GM18502 (cell line): ENCODE results near the gene GNAI2.
A peak's percentile ranks its signal among the peaks of the same experiment; 100 is the strongest.

Experiments
- ATAC-seq: cut with Tn5 transposase; IDR thresholded peaks from one replicate; pipeline ENCODE4 v1.9.1; 2021; ENCODE audit warnings: mild to moderate bottlenecking; ENCODE audit not compliant: unreplicated experiment, poor library complexity

GNAI2 gene

GRCh38 chr3:50235716-50236483, at the start of gene GNAI2:
TSS of gene GNAI2 (plus strand) at chr3:50236204. CDS start at chr3:50236336, 132 bp downstream.
- peak; percentile 90 for ATAC-seq

DNA sequence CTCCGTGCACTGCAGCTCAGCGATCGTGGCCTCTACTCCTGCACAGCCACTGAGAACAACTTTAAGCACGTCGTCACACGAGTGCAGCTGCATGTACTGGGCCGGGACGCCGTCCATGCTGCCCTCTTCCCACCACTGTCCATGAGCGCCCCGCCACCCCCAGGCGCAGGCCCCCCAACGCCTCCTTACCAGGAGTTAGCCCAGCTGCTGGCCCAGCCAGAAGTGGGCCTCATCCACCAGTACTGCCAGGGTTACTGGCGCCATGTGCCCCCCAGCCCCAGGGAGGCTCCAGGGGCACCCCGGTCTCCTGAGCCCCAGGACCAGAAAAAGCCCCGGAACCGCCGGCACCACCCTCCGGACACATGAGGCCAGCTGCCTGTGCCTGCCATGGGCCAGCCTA, 48.3 kb upstream of the GNAI2 start:
- no peak for ATAC-seq

DNA sequence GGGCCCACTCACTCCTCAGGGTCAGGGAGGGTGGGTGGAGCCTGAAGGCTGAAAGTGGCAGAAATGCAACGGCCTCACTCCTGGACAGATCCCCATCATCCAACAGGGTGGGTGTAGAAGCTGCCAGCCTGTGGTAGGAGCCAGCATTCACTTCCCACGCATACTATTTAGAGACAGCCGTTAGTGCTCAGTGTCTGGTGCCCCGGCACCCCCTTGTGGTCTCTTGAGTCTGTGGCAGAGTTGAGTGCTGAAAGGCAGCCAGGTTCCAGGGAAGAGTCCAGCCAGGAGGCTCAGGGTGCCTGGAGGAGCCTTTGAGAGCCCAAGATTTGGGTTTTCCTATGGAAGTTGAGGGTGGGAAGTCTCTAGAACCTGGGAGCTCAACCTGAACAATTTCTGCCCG, 46.7 kb upstream of the GNAI2 start:
- ATAC-seq: no peak

DNA sequence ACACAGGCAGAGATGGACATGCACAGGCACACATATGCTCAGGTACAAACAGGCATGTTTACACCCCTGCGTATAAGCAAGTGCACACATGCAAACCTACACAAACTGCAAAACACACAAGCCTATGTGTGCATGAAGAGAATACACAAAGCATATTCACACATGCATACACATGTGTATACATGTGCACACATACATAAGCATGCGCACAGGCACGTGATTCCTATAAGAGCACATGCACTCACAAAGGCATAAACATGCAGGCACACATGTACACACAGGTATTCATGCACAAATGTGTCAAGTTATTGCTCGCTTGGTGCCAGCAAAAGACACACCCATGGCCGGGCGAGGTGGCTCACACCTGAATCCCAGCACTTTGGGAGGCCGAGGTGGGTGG, 46.0 kb upstream of the GNAI2 start:
- ATAC-seq: no peak

DNA sequence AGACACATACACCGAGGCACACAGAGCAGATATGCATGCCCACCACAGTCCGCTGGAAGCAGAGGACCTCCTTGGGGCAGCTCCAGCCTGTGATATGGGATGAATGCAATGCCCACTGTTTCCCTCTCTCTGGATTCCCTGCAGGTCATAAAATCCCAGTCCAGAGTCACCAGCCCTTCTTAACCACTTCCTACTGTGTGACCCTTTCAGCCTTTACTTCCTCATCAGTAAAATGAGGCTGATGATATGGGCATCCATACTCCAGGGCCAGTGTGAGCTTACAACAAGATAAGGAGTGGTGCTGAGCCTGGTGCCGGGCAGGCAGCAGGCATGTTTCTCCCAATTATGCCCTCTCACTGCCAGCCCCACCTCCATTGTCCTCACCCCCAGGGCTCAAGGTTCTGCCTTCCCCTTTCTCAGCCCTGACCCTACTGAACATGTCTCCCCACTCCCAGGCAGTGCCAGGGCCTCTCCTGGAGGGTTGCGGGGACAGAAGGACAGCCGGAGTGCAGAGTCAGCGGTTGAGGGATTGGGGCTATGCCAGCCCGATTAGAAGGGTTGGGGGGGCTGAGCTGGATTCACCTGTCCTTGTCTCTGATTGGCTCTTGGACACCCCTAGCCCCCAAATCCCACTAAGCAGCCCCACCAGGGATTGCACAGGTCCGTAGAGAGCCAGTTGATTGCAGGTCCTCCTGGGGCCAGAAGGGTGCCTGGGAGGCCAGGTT, 44.9 kb upstream of the GNAI2 start, which contains the start of gene GNAT1:
Gene GNAT1 (plus strand): TSS at position 675 of the 725 bp plus-strand sequence. CDS start 116 bp downstream, outside the sequence.
- no peak for ATAC-seq

DNA sequence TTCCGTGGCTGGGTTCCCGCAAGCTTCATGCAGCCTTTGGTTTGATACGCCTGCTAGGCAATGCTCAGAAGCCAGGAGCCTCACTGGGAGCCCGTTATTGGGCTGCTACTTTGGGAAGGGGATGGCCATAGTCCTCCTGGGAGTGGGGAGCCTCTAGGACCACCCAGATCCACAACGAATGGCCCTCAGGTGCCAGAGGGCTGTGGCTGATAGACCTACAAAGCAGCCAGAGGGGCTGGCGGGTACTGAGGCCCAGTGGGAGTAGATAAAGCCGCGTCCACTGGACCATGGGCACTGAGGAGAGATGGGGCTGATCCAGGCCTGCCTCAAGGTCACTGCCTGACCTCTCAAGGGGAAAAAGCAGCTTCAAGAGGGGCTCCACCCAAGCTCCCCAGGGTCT, 43.9 kb upstream of the GNAI2 start:
- no peak for ATAC-seq

DNA sequence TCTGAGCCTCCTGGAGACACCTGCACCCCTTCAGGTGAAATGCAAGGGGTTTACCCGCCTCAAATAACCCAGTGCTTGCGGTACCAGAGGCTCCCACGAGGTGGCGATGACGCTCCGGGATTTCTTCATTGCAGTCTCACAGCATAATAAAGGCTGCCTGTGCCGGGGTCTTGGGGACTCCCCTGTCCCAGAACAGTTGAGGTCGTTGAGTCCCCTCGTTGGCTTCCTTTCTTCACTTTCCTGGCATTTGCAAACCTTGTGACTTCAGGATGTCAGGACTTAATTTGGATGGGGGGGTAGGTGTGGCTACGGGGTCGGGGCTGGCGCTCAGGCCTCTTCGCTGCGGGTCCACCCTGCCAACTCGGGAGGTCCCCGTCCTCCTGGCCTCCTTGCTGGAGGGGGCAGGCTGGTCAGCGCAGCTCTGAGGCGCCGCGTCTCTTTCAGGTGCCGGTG, 43.3 kb upstream of the GNAI2 start:
- no peak for ATAC-seq

DNA sequence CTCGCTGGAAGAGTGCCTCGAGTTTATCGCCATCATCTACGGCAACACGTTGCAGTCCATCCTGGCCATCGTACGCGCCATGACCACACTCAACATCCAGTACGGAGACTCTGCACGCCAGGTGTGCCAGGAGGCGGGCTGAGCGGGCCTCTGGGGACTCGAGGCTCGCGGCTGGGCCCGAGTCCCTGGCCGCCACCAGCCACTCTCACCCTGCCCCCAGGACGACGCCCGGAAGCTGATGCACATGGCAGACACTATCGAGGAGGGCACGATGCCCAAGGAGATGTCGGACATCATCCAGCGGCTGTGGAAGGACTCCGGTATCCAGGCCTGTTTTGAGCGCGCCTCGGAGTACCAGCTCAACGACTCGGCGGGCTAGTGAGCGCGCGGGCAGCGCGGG, 42.7 kb upstream of the GNAI2 start:
- no peak for ATAC-seq

DNA sequence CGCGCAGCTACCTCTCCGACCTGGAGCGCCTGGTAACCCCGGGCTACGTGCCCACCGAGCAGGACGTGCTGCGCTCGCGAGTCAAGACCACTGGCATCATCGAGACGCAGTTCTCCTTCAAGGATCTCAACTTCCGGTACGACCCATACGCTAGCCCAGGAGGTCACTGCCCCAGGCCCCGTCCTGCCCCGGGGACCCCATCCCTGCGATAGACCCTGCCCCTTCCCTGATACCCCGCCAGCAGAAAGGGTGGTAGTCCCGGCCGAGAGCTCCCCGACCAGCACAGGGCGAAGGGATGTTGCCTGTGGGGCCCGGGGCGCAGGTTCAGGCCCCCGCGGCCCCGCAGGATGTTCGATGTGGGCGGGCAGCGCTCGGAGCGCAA, 42.3 kb upstream of the GNAI2 start:
- no peak for ATAC-seq

DNA sequence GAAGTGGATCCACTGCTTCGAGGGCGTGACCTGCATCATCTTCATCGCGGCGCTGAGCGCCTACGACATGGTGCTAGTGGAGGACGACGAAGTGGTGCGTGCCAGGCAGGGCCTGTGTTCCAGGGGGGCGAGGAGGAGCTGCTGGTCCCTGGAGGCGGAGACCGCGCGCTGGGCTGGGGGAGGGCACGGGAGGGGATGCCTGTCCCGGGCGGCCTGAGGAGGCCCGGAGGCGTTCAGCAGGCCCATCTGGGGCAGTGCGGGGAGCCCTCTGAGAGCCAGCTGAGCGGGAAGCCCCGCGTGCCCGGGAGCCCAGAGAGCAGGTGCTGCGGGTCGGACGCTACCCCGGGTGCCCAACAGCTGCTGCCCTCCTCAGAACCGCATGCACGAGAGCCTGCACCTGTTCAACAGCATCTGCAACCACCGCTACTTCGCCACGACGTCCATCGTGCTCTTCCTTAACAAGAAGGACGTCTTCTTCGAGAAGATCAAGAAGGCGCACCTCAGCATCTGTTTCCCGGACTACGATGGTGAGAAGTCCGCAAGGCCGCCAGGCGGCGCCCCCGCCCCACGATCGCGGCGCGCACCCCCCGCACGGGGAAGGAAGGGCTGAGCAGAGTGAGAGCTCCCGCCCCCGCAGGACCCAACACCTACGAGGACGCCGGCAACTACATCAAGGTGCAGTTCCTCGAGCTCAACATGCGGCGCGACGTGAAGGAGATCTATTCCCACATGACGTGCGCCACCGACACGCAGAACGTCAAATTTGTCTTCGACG, 41.7 kb upstream of the GNAI2 start:
- ATAC-seq: no peak

DNA sequence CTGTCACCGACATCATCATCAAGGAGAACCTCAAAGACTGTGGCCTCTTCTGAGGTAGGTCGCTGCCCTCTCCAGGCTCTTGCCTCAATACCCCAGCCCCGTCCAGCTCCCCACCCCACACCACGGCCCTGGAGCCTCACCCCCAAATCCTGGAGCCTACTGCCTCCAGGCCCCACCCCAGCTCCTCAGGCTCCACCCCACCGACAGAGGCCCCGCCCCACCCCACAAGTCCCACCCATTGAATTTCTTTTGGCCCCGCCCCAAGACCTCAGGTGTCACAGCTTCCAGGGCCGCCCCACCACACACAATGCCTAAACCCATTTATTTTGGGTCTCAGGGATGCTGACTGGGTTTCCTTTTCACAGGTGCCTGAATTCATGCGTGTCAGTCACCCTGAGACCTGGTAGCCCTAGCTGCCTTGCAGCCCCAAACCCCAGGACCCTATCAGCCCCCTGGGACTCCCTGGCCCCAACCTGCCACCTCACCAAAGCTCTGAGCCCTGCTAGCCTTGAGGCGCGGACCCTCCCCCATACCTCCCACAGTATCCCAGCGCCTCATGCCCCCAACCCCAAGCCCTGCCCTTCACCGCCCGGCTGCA, 41.0 kb upstream of the GNAI2 start:
- no peak for ATAC-seq

DNA sequence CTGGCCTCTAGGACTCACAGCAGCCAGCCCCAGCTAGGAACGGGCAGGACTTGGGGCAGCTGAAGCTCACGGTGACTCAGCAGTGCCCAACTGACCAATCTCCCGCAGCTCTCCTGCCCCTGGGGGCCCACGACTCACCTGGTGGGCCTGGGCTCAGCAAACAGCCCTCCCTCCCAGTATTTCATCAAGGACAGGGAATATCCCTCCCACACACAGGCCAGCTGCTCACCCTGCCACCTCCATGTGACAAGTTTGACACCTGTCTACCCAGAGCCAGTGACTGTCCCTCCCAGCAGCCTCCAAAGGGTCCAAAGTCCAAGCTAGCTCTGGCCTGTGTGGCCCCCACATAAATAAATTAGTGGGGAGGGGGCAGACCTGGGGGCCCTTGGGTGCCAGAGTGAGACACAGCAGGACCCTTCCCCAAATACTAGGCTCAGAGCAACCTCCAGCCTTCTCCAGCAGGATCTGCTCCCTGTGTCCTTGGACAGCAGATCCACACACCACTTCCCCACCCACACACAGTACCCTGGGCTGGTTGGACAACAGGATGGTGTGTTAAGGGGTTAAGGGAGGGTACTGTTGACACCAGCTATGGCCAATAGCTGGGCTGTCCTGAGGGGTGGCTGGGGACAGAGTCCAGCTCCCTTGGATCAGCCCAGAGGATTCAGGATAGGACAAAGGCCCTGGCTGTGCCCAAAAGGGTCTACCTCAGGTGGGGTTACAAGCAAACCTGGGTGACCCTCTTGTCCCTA, 40.3 kb upstream of the GNAI2 start:
- ATAC-seq: no peak

DNA sequence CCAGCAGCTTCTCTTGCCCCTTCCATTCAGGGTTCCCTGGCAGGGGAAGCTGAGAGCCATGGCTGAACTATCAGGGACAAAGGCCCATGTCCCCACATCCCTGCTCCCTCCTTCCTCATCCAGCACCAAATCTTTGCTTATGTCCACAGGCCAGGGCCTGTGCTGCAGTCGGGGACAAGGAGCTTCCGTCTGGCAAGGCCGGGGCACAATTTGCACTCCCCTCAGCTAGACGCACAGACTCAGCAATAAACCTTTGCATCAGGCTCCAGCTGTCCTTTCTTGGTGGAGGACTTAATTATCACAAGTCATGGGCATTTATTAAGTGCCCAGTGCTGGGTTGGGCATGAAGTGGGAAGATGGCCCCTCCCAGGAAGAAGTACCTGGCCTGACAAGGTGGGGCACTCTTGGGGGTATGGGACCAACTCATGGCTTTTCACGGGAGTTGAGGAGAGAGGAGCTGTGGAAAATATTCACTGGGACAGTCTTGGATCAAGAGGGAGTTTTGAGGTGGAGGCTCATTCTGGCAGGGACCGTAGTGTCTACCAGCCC, 39.7 kb upstream of the GNAI2 start:
- no peak for ATAC-seq

- ATAC-seq: no peak
Observed at GRCh38 chr3:50201573-50202315, 34.3 kb upstream of the GNAI2 start.

DNA sequence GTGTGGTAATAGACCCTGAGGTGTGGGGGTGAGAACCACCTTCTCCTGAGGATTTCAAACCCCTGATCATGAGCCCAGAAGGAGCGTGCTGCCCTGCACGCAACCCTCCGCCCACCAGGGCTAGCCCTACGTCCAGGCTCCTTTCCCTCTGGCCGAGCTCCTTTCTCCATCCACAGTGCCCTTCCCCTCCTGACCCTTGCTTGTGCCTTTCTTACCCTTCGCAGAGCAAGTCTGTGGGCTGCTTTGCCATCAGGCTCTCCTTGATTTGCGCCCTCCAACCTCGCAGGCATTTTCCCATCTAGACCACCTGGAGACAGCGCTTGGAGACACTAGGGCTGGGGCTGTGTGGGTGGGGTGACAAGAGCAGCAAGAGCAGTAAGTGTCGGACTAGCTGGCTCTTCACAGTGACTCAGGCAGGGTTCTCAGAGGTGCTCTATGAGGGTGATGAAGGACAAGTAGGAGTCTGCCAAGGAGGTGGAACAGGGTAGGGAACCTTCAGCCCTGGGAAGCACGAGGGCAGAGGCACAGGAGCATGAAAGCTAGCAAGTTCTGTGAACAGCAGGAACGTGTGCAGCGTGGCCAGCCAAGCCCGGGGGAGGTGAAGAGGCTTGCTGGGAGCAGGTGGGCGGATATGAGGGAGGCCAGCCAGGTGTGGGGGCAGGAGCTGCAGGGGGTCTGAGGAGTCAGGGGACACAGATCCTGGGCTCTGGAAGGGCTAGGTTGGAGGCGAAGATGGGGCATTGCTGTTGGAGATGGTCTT, 33.5 kb upstream of the GNAI2 start:
- no peak for ATAC-seq

- ATAC-seq: no peak
Observed at GRCh38 chr3:50203113-50203808, 32.7 kb upstream of the GNAI2 start.
